HUDEP-2 (cell line): ENCODE measurements around the gene RNF227.

Experiments
- DNase-seq, 76 experiments: peaks; one replicate each; lab custom pipeline; 2025; ENCODE audit not compliant: unreplicated experiment in 76 of 76; lab: John Stamatoyannopoulos, UW

Gene RNF227

GRCh38 chr17:7930841-7931631 is 14.9 kb upstream of the RNF227 start:
- DNase-seq, result no peak

DNA sequence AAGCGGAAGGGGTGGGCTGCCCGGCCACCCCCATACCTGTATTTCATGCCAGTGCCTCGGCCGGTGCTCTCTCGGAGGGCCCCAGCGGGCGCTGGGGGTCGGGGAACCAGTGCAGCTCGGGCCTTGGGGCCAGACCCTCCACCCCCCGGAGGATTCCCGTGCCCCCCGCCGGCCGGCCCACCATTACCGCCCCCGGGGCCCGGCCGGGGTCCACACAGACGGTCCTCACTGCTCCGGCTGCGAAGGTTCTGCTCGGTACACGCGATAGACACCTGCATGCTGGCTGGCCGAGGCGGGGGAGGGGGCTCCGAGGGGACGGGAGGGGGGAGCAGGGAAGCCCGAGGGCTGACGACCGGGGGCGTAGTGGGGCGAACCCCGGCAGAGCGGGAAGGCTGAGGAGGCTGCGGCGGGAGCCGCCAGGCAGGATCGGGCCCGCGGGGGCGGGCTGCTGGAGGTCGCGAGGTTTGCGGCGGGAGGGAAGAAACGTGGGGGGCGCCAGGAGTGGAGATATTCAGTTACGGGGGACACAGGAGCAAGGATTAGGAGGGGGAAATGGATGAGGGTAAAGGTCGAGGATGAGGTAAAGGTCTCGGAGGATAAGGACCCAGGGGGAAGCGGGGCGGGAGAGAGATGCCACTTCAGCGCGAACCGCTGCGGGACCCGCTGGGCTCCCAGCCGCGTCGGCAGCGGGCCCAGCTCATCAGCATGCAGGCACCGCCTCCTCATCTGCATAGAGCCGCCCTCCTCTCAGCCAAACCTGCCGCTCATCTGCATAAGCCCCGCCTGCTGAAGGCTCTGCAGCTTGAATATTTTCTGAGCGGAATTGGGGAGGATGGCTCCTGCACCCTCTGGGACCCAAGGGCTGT is 13.3 kb upstream of the RNF227 start, which contains the start of gene KCNAB3:
Gene KCNAB3 (minus strand): TSS at position 699 of the 866 bp plus-strand sequence. CDS start 421 bp downstream, at position 278.
- DNase-seq, result peak in 4 of 76 experiments; percentile 3 to 15 (median 9)

GRCh38 chr17:7927596-7927995 is 11.5 kb upstream of the RNF227 start:
- DNase-seq, result no peak

- peak in 12 of 76 experiments; percentile 7 to 61 (median 25) for DNase-seq
Observed at GRCh38 chr17:7922845-7923628, 6.9 kb upstream of the RNF227 start.

DNA sequence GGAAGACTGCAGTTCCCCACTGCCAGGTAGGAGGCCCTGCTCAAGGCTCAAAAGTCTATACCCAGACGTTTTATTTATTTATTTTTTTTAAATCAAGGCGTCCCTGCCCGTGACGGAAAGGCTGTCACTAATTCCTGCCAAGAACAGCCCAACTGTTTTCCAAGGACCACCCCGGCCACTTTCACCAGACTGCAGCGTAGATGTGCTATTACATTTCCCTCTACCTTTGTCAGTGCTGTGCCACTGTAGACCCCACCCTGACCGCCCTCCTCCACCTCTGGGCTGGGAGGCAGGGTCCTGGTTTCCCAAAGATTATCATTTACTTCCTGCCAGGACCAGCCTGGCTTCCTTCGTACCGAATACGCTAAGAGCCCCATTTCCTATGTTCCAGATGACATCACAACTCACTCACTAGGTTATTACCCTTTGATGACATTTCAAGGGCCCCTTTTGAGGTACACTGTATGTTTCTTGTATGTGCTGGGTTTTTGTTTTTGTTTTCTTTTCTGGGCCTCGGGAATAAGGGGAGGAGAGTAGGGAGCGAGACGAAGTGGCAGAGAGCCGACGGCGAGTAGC is 6.3 kb upstream of the RNF227 start:
- no peak for DNase-seq

GRCh38 chr17:7916808-7917207 is 719 bp upstream of the RNF227 start:
- DNase-seq, result peak in 46 of 76 experiments; percentile 5 to 61 (median 26)

DNA sequence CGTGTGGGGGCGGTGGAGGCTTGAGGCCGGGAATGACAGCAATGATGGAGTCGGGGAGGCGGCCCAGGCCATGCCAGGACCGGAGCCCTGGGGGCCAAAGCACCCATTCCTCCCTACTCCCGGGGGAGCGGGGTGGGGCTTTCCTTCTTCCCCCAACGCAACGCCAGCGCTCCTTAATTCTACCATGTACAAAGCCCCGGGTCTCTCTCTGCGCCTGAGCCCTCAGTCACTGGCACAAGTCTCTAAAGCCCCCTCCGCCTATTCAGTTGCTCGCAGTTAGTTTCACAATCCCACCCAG is 245 bp upstream of the RNF227 start:
- peak in 1 of 76 experiments; percentile 62 for DNase-seq

DNA sequence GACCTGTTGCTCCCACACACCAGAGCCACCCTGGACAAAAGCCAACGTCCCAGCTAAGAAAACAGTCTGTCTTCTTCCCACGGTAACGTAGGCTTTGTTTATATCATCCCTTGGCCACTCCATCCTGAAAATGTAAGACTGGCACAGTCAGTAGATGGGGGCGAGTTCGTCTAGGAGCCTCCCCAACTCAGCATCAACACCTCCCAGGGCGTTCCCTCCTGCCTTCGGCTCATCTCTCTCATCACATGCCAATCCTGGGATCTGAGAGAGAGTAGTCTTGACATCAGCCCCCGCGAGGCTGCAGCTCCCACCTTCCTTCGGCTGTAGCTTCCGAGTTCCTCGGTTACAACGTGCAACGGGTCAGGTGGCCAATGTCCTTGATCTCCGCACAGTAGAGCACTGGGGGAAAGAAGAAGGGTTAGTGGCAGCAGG is 894 bp downstream of the RNF227 start:
- DNase-seq, result peak in 15 of 76 experiments; percentile 22 to 71 (median 42)

- DNase-seq, result peak in 53 of 76 experiments; percentile 5 to 82 (median 60)
Observed at GRCh38 chr17:7912927-7913524, 3.1 kb downstream of the RNF227 start.

DNA sequence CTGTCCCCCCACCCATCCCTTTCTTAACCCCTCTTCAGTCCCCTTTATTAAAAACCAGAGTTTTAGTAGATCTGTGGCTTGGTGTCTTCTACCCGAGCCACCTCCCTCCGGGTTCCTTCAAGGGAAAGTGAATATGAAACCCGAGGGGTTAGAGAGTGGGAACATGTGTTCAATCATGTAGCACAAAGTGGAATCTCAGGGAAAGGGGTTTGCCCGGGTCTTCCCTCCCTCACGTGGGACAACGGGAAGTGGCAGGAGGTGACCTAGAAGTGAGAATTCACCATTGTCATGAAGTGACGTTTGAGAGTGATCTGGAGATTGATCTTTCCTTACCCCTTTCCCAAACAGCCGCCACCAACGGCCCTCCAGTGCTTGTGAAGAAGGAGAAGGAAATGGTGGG is 5.0 kb downstream of the RNF227 start:
- no peak for DNase-seq

DNA sequence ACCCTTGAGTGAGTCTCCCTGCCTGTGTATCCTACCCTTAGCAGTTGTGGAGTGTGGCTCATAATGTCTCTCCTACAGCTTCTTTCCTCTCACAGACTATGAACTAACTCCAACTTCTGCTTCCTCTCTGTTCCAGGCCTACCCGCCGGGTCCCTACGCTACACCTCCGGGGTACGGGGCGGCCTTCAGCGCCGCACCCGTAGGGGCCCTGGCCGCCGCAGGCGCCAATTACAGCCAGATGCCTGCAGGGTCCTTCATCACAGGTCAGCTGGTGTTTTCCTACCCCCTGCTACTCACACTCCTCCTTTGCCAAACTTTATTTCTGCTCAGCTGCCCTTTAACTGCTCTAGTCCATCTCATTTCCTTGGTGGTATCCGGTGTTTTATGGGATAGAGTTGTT is 5.4 kb downstream of the RNF227 start:
- no peak for DNase-seq

DNA sequence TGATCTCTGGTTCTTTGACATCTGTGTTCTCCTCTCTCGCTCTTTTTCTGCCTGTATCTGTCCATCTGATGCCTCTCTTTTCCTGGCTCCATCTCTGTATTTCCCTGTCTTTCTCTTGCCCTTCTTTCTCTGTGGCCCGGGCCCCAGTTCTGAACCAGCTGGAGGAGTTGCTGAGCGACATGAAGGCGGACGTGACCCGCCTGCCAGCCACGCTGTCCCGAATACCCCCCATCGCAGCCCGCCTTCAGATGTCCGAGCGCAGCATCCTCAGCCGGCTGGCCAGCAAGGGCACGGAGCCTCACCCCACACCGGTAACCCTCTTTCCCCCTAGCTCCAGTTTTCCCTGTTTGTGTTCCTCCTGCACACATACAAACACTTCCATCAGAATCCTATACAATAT is 5.8 kb downstream of the RNF227 start:
- DNase-seq, result no peak

- DNase-seq, result no peak
Observed at GRCh38 chr17:7909089-7909488, 7.0 kb downstream of the RNF227 start.

DNA sequence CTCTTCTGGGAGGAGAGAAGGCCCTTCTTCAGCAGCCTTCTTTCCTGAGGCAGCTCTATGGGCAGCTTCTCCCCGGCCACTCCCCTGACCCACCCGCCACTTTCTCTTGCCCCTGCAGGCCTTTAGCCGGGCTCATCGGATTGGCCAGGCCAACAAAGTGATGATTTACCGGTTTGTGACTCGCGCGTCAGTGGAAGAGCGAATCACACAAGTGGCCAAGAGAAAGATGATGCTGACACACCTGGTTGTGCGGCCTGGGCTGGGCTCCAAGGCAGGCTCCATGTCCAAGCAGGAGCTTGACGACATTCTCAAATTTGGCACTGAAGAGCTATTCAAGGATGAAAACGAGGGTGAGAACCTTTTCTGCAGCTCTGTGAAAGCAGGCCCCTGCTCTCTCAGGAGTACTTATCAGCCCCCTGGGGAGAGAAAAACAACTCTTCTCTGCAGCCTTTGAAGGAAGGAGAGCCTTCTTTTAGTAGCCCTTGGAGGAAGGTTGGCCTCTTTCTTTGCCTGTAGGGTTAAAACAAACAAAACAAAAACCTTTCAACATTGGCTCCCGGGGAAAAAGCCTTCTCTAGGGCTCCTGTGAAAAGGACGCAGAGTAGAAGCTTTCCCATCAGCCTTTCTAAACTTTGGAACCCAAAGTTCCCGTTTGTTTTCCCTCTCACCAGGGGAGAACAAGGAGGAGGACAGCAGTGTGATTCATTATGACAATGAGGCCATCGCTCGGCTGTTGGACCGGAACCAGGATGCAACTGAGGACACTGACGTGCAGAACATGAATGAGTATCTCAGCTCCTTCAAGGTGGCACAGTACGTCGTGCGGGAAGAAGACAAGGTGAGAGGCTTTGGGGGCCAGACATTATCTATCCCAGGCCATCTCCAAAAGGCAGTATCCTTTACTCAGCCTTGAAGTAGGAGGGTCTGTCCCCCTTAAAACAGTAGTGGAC is 12.7 kb downstream of the RNF227 start:
- no peak for DNase-seq

GRCh38 chr17:7897773-7898172 is 18.3 kb downstream of the RNF227 start:
- peak in 13 of 76 experiments; percentile 4 to 30 (median 18) for DNase-seq

DNA sequence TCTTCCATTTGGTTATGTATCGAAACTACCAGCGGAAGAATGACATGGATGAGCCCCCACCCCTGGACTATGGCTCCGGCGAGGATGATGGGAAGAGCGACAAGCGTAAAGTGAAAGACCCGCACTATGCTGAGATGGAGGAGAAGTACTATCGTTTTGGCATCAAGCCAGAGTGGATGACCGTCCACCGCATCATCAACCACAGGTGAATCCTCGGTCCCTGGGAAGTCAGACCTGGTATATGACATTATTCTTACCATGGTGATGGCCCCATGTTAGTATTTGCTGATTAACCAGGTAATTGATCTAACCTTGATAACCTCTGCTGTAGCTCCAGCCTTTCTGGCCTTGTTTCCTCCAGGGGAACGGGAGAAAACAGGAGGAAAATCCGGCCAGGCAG is 19.0 kb downstream of the RNF227 start:
- DNase-seq, result no peak

DNA sequence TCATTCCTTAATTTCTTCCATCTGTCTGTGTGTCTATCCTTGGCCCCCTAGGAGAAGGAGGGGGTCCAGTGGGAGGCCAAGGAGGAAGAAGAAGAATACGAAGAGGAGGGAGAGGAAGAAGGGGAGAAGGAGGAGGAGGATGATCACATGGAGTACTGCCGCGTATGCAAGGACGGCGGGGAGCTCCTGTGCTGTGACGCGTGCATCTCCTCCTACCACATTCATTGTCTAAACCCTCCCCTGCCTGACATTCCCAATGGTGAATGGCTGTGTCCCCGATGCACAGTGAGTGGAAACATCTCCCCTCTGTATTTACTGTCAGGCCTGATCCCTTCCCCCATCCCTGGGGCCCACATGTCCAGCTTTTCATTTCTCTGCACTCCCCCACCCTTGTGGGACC is 21.2 kb downstream of the RNF227 start:
- DNase-seq, result no peak

GRCh38 chr17:7894226-7894625 is 21.9 kb downstream of the RNF227 start:
- no peak for DNase-seq
